ENCODE measurements around the gene DAND5. TPM values are rescaled to one million over a fixed set of nuclear protein-coding genes. Genes with fewer than 3 reads are reported as not detected.

Gene DAND5
- total RNA-seq, 1 donor from 2014 or later, result 0.07 TPM

- H3K27ac Mint-ChIP-seq, result no peak overlapping the region
- peaks cover 36% of the 10 kb centered on the region for H3F3A ChIP-seq (ENCODE audit: low read depth)
- H3K36me3 Mint-ChIP-seq, result no peaks in the 10 kb centered on the region
- no peak overlapping the region for H3K4me2 ChIP-seq
- H3K27ac ChIP-seq, result no peak overlapping the region
- no peak overlapping the region for H3K9ac ChIP-seq
- H4K20me1 ChIP-seq (ENCODE audit: low read depth), result peaks cover 99% of the 10 kb centered on the region
- TF ChIP-seq EZH2phosphoT487 (IDR thresholded peaks at IDR 0.05), result peak; percentile 5
- no peak for TF ChIP-seq CTCF (IDR thresholded peaks at IDR 0.05)
- peak; percentile 70 for TF ChIP-seq EZH2 (IDR thresholded peaks at IDR 0.05)
- H3K4me1 ChIP-seq, result peaks cover 13% of the 10 kb centered on the region
- H3K36me3 ChIP-seq, result no peaks in the 10 kb centered on the region
- no peaks in the 10 kb centered on the region for H3K9me3 ChIP-seq (ENCODE audit: low read depth)
- H3K79me2 ChIP-seq (ENCODE audit: low read depth), result no peaks in the 10 kb centered on the region
- H3K27me3 ChIP-seq, result peaks cover 100% of the 10 kb centered on the region
- no peak overlapping the region for H3K4me3 Mint-ChIP-seq
- peaks cover 2% of the 10 kb centered on the region for H3K9me3 Mint-ChIP-seq
- H3K27me3 Mint-ChIP-seq (ENCODE audit: insufficient read depth, low read depth), result peaks cover 94% of the 10 kb centered on the region
- peaks cover 20% of the 10 kb centered on the region for H3K4me1 Mint-ChIP-seq
- H2AFZ ChIP-seq (replicated peaks), result no peak overlapping the region
- no peak overlapping the region for H3K4me3 ChIP-seq
- no peak for DNase-seq (ENCODE audit: low spot score)
Observed at GRCh38 chr19:13013649-13014048, 44.3 kb downstream of the DAND5 start.

- no peak overlapping the region for H3K4me2 ChIP-seq
- H2AFZ ChIP-seq (replicated peaks), result no peak overlapping the region
- no peak overlapping the region for H3K27ac ChIP-seq
- H3K36me3 Mint-ChIP-seq, result no peaks in the 10 kb centered on the region
- H3K36me3 ChIP-seq, result no peaks in the 10 kb centered on the region
- peaks cover 94% of the 10 kb centered on the region for H3K27me3 Mint-ChIP-seq (ENCODE audit: insufficient read depth, low read depth)
- peaks cover 43% of the 10 kb centered on the region for H3F3A ChIP-seq (ENCODE audit: low read depth)
- H3K4me1 Mint-ChIP-seq, result peaks cover 20% of the 10 kb centered on the region
- H3K27ac Mint-ChIP-seq, result no peak overlapping the region
- H3K27me3 ChIP-seq, result peaks cover 100% of the 10 kb centered on the region
- no peak overlapping the region for H3K4me3 Mint-ChIP-seq
- H3K4me1 ChIP-seq, result peaks cover 15% of the 10 kb centered on the region
- H3K9ac ChIP-seq, result no peak overlapping the region
- no peaks in the 10 kb centered on the region for H3K9me3 Mint-ChIP-seq
- H3K79me2 ChIP-seq (ENCODE audit: low read depth), result no peaks in the 10 kb centered on the region
- peak; percentile 82 for DNase-seq (ENCODE audit: low spot score)
- no peak overlapping the region for H3K4me3 ChIP-seq
- TF ChIP-seq EZH2 (IDR thresholded peaks at IDR 0.05), result peak; percentile 93
- peak; percentile 96 for TF ChIP-seq EZH2phosphoT487 (IDR thresholded peaks at IDR 0.05)
- no peak for TF ChIP-seq CTCF (IDR thresholded peaks at IDR 0.05)
- no peaks in the 10 kb centered on the region for H3K9me3 ChIP-seq (ENCODE audit: low read depth)
- peaks cover 99% of the 10 kb centered on the region for H4K20me1 ChIP-seq (ENCODE audit: low read depth)
Observed at GRCh38 chr19:13014101-13014920, 44.9 kb downstream of the DAND5 start.

- Histone ChIP-seq H3K27me3 (peaks cover 100% of the 10 kb centered on the region), H2AFZ (replicated peaks) (no peak overlapping the region), H3K79me2 (ENCODE audit: low read depth) (no peaks in the 10 kb centered on the region), H3K36me3 (no peaks in the 10 kb centered on the region), H3K9me3 (ENCODE audit: low read depth) (no peaks in the 10 kb centered on the region), H3K9ac (no peak overlapping the region), H3F3A (ENCODE audit: low read depth) (peaks cover 49% of the 10 kb centered on the region), H3K4me2 (no peak overlapping the region), H3K4me3 (no peak overlapping the region), H4K20me1 (ENCODE audit: low read depth) (peaks cover 99% of the 10 kb centered on the region), H3K27ac (no peak overlapping the region), H3K4me1 (peaks cover 17% of the 10 kb centered on the region)
- H3K4me1 Mint-ChIP-seq, result peaks cover 20% of the 10 kb centered on the region
- TF ChIP-seq EZH2phosphoT487 (IDR thresholded peaks at IDR 0.05) (peak; percentile 5), EZH2 (IDR thresholded peaks at IDR 0.05) (no peak), CTCF (IDR thresholded peaks at IDR 0.05) (no peak)
- H3K27me3 Mint-ChIP-seq (ENCODE audit: insufficient read depth, low read depth), result peaks cover 95% of the 10 kb centered on the region
- DNase-seq (ENCODE audit: low spot score), result no peak
- H3K9me3 Mint-ChIP-seq, result no peaks in the 10 kb centered on the region
- H3K27ac Mint-ChIP-seq, result no peak overlapping the region
- H3K36me3 Mint-ChIP-seq, result no peaks in the 10 kb centered on the region
- H3K4me3 Mint-ChIP-seq, result no peak overlapping the region
Observed at GRCh38 chr19:13014921-13015280, 45.5 kb downstream of the DAND5 start.
